Lower leg skin (tissue), 3 donors: ENCODE results near the gene SRI.

Experiments
- CTCF ChIP-seq, 3 donors: fragments of 450-650 bp; IDR thresholded peaks; one replicate each; pipeline ENCODE4 v1.5.1; 2016; ENCODE audit warnings: antibody characterized with exemption in 3 of 3, mild to moderate bottlenecking in 3 of 3, moderate library complexity in 2 of 3
- POLR2A ChIP-seq, 2 donors: fragments of 450-650 bp; IDR thresholded peaks; one replicate each; pipeline ENCODE4 v1.6.1; 2016 to 2017; ENCODE audit warnings: antibody characterized with exemption in 2 of 2, mild to moderate bottlenecking in 1 of 2, moderate library complexity in 1 of 2

DNA sequence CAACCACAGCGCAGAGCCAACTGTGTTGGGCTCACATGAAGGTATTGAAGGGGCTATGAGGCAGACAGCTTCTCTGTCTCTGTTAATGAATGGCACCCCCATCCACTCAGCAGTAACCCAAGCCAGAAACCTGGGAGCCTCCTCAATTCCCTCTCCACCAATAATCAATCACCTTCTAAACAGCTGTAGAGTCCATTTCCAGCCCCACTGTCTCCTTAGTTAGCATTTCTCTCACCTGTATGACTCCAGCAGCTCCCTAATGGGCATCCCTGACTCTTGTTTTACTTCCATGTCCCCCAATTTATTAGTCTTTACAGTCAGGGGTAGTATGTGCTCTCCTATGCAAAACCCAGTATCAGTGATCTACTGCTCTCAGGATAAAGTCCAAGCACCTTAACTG is 6.9 kb downstream of the SRI start:
- TF ChIP-seq POLR2A (IDR thresholded peaks at IDR 0.05) (no peak), CTCF (IDR thresholded peaks at IDR 0.05) (no peak)
